GM23338 (cell line): ENCODE data around the gene HCRTR1. TPM values are rescaled to one million over a fixed set of nuclear protein-coding genes. Genes with fewer than 3 reads are reported as not detected.

Experiments used
- ATAC-seq: fragments of 200-7000 bp; cut with Tn5 transposase; 3 replicates; pipeline ENCODE4 v1.9.1; 2020
- DNase-seq: peaks from one replicate; pipeline ENCODE4 v3.0.0-alpha.2; 2015; ENCODE audit warnings: low spot score
- H2AFZ ChIP-seq: fragments of 200-600 bp; sonication (generic); 2 replicates; pipeline ENCODE4 v1.8.0; 2016; ENCODE audit warnings: antibody characterized with exemption, mild to moderate bottlenecking, moderate library complexity
- H3F3A ChIP-seq: fragments of 200-600 bp; sonication (generic); replicated peaks from 2 replicates; pipeline ENCODE4 v1.8.0; 2017; ENCODE audit warnings: antibody characterized with exemption, mixed run types, low read depth
- H3K27ac ChIP-seq: fragments of 200-600 bp; sonication (generic); 2 replicates; pipeline ENCODE4 v1.6.1; 2016; ENCODE audit warnings: low read depth
- H3K27me3 ChIP-seq: fragments of 200-600 bp; sonication (generic); 2 replicates; pipeline ENCODE4 v1.8.0; 2016; ENCODE audit warnings: mild to moderate bottlenecking, mixed run types, moderate library complexity; ENCODE audit not compliant: insufficient read depth
- H3K36me3 ChIP-seq: fragments of 200-600 bp; sonication (generic); 2 replicates; pipeline ENCODE4 v1.8.0; 2016; ENCODE audit warnings: mild to moderate bottlenecking; ENCODE audit not compliant: insufficient read depth
- H3K4me1 ChIP-seq: fragments of 200-600 bp; sonication (generic); 2 replicates; pipeline ENCODE4 v1.8.0; 2016; ENCODE audit warnings: mild to moderate bottlenecking, moderate library complexity; ENCODE audit not compliant: insufficient read depth
- H3K4me2 ChIP-seq: fragments of 200-600 bp; sonication (generic); 2 replicates; pipeline ENCODE4 v1.7.1; 2017; ENCODE audit warnings: mixed run types
- H3K4me3 ChIP-seq: fragments of 200-600 bp; sonication (generic); 2 replicates; pipeline ENCODE4 v1.6.1; 2016; ENCODE audit warnings: mixed run types
- H3K79me2 ChIP-seq: fragments of 200-600 bp; sonication (generic); replicated peaks from 2 replicates; pipeline ENCODE4 v1.8.0; 2017; ENCODE audit warnings: mild to moderate bottlenecking; ENCODE audit not compliant: insufficient read depth
- H3K9me2 ChIP-seq: fragments of 200-600 bp; sonication (generic); 2 replicates; pipeline ENCODE4 v1.8.0; 2017; ENCODE audit not compliant: insufficient read depth
- H4K20me1 ChIP-seq: fragments of 200-600 bp; sonication (generic); replicated peaks from 2 replicates; pipeline ENCODE4 v1.8.0; 2017; ENCODE audit warnings: mild to moderate bottlenecking; ENCODE audit not compliant: insufficient read depth
- H3K27ac Mint-ChIP-seq: 2 replicates; pipeline ENCODE4 v1.8.0; 2020; ENCODE audit warnings: inconsistent platforms, mild to moderate bottlenecking, moderate library complexity, mixed read lengths
- H3K27me3 Mint-ChIP-seq: 3 replicates; pipeline ENCODE4 v1.8.0; 2022; ENCODE audit warnings: low read depth, mild to moderate bottlenecking, moderate library complexity, mixed read lengths, inconsistent platforms; ENCODE audit not compliant: insufficient read depth, poor library complexity
- H3K36me3 Mint-ChIP-seq: 3 replicates; pipeline ENCODE4 v1.8.0; 2021; ENCODE audit warnings: low read depth, mild to moderate bottlenecking, inconsistent platforms, moderate library complexity, mixed read lengths
- H3K4me1 Mint-ChIP-seq: 3 replicates; pipeline ENCODE4 v1.8.0; 2020; ENCODE audit warnings: mild to moderate bottlenecking, inconsistent platforms, mixed read lengths
- H3K4me3 Mint-ChIP-seq: 3 replicates; pipeline ENCODE4 v1.8.0; 2021; ENCODE audit warnings: moderate library complexity, mild to moderate bottlenecking, inconsistent platforms, mixed read lengths
- H3K9me3 Mint-ChIP-seq: 3 replicates; pipeline ENCODE4 v1.8.0; 2020; ENCODE audit warnings: moderate library complexity, mild to moderate bottlenecking, inconsistent platforms, mixed read lengths
- EZH2 ChIP-seq: fragments of 200-600 bp; sonication (generic); IDR thresholded peaks from one replicate; pipeline ENCODE4 v1.8.0; 2017; ENCODE audit warnings: antibody characterized with exemption, mild to moderate bottlenecking, low read depth; ENCODE audit not compliant: unreplicated experiment
- EZH2phosphoT487 ChIP-seq: fragments of 200-600 bp; sonication (generic); IDR thresholded peaks from one replicate; pipeline ENCODE4 v1.8.1; 2018; ENCODE audit warnings: antibody characterized with exemption; ENCODE audit not compliant: unreplicated experiment
- JUNB ChIP-seq: IDR thresholded peaks from one replicate; pipeline ENCODE4 v1.6.1; 2016; ENCODE audit warnings: antibody characterized with exemption; ENCODE audit not compliant: unreplicated experiment
- NANOG ChIP-seq: IDR thresholded peaks from 2 replicates; pipeline ENCODE4 v1.6.1; 2016; ENCODE audit warnings: antibody characterized with exemption, borderline replicate concordance
- POLR2AphosphoS5 ChIP-seq: IDR thresholded peaks from 2 replicates; pipeline ENCODE4 v1.6.1; 2016; ENCODE audit warnings: antibody characterized with exemption, low read depth
- STAT1 ChIP-seq: IDR thresholded peaks from one replicate; pipeline ENCODE4 v1.6.1; 2016; ENCODE audit warnings: antibody characterized with exemption; ENCODE audit not compliant: unreplicated experiment
- ZNF114 ChIP-seq: fragments of 250-450 bp; sonication (Bioruptor Pico); IDR thresholded peaks from 2 replicates; pipeline ENCODE4 v1.5.0; 2020; ENCODE audit warnings: mild to moderate bottlenecking, moderate library complexity
- ZNF331 ChIP-seq: fragments of 250-450 bp; sonication (Bioruptor Pico); IDR thresholded peaks from 2 replicates; pipeline ENCODE4 v1.5.0; 2020; ENCODE audit warnings: low read depth, mild to moderate bottlenecking, moderate library complexity
- polyA plus RNA-seq: library from polyadenylated mRNA; unstranded; fragments of >200 nt; fragmentation: Nextera tagmentation; extraction: Ambion mirVana; gene quantifications from 2 replicates; pipeline ENCODE4 v1.2.1, GENCODE V29; 2016
- total RNA-seq: library from RNA; depleted of rRNA; stranded (reverse); fragments of >200 nt; shearing (Covaris generic); gene quantifications from 2 replicates; pipeline ENCODE4 v1.2.3, GENCODE V29; 2014
- TF ChIP-seq, protein P1 (sequence below), 2 experiments: fragments of 200-600 bp in 1 of 2; sonication (generic) in 1 of 2; conservative IDR thresholded peaks; 2 replicates each; pipeline versions ENCODE4 v1.5.1 to v1.6.1; 2016 to 2017; ENCODE audit warnings: antibody characterized with exemption in 2 of 2, low read depth in 2 of 2, mild to moderate bottlenecking in 2 of 2, moderate library complexity in 1 of 2
- TF ChIP-seq, protein P2 (sequence below): IDR thresholded peaks from 2 replicates; pipeline ENCODE4 v1.6.1; 2016; ENCODE audit warnings: antibody characterized with exemption
- TF ChIP-seq, protein P3 (sequence below): fragments of 250-450 bp; sonication (Bioruptor Pico); IDR thresholded peaks from 2 replicates; pipeline ENCODE4 v1.5.0; 2020; ENCODE audit warnings: mild to moderate bottlenecking, moderate library complexity

The HCRTR1 gene
- total and polyA plus RNA-seq, 2 experiments from 2014 or later: 0.15 to 1.0 TPM

DNA sequence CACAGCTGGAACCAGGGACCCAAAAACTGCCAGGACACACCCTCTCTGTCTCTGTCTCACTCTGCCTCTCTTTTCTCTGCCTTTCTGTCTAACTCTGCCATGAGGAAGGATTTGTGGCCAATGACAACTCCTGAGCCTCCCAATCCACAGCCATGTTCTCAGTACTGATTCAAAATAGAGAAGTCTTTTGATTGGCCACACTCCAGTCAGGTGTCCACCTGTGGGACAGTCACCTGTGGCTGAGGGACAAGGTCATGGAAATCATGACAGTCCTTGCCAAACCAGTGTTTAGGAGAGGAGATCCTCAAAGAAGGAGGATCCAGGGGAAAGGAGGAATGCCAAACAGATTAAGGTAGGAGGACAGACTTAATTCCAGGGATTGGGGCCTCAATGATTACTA is 25.4 kb upstream of the HCRTR1 start:
- Histone ChIP-seq H3K4me2 (no peak overlapping the region), H2AFZ (0 out of 2 replicates have a peak overlapping the region, but pooled peaks have one; percentile 32), H3K27ac (no peak overlapping the region), H3K27me3 (peaks cover 17% of the 10 kb centered on the region), H3F3A (peaks cover 5% of the 10 kb centered on the region), H3K4me3 (no peak overlapping the region), H3K79me2 (no peaks in the 10 kb centered on the region), H3K4me1 (peaks cover 17% of the 10 kb centered on the region), H3K9me2 (no peaks in the 10 kb centered on the region), H4K20me1 (peaks cover 4% of the 10 kb centered on the region; the same call in 1 of the 2 replicates), H3K36me3 (no peaks in the 10 kb centered on the region)
- DNase-seq: no peak
- peaks cover 17% of the 10 kb centered on the region for H3K27me3 Mint-ChIP-seq
- no peaks in the 10 kb centered on the region for H3K9me3 Mint-ChIP-seq
- TF ChIP-seq STAT1 (no peak), ZNF331 (CRISPR knock-in tag) (no peak), EZH2 (no peak), POLR2AphosphoS5 (no peak), JUNB (no peak), NANOG (no peak), EZH2phosphoT487 (no peak)
- TF ChIP-seq, protein P1, sequence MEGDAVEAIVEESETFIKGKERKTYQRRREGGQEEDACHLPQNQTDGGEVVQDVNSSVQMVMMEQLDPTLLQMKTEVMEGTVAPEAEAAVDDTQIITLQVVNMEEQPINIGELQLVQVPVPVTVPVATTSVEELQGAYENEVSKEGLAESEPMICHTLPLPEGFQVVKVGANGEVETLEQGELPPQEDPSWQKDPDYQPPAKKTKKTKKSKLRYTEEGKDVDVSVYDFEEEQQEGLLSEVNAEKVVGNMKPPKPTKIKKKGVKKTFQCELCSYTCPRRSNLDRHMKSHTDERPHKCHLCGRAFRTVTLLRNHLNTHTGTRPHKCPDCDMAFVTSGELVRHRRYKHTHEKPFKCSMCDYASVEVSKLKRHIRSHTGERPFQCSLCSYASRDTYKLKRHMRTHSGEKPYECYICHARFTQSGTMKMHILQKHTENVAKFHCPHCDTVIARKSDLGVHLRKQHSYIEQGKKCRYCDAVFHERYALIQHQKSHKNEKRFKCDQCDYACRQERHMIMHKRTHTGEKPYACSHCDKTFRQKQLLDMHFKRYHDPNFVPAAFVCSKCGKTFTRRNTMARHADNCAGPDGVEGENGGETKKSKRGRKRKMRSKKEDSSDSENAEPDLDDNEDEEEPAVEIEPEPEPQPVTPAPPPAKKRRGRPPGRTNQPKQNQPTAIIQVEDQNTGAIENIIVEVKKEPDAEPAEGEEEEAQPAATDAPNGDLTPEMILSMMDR (conservative IDR thresholded peaks at IDR 0.05; ENCODE audit: low read depth in 2 of 2): no peak
- H3K4me3 Mint-ChIP-seq: no peak overlapping the region
- no peak overlapping the region for H3K27ac Mint-ChIP-seq
- no peaks in the 10 kb centered on the region for H3K36me3 Mint-ChIP-seq
- peaks cover 23% of the 10 kb centered on the region for H3K4me1 Mint-ChIP-seq
- no peak for ATAC-seq

DNA sequence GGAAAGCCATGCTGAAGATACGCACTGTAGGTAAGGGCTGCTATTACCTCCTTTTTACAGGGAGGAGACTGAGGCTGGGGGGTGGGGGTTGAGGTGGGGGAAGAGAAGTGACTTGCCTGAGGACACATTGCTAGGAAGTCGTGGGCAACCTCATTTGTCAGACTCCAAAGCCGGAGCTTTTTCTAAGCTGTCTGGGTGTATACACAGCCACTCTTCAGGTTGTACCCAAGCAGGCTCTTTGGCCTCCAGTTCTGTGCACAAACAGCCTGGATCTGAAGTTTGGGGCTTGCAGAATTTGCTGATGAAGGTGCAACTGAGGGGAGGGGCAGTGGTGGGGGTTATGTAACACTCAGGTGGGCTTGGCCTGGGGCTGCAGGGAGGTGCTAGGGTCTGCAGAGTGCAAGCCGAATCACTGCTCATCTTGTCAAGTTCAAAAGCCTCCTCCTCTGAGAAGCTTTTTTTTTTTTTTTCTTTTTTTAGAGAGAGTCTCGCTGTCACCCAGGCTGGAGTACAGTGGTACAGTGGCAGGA is 24.3 kb upstream of the HCRTR1 start:
- H3K27me3 ChIP-seq: peaks cover 15% of the 10 kb centered on the region
- TF ChIP-seq NANOG (no peak), ZNF114 (no peak)
- TF ChIP-seq, protein P2, sequence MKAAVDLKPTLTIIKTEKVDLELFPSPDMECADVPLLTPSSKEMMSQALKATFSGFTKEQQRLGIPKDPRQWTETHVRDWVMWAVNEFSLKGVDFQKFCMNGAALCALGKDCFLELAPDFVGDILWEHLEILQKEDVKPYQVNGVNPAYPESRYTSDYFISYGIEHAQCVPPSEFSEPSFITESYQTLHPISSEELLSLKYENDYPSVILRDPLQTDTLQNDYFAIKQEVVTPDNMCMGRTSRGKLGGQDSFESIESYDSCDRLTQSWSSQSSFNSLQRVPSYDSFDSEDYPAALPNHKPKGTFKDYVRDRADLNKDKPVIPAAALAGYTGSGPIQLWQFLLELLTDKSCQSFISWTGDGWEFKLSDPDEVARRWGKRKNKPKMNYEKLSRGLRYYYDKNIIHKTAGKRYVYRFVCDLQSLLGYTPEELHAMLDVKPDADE: no peak
- TF ChIP-seq, protein P3, sequence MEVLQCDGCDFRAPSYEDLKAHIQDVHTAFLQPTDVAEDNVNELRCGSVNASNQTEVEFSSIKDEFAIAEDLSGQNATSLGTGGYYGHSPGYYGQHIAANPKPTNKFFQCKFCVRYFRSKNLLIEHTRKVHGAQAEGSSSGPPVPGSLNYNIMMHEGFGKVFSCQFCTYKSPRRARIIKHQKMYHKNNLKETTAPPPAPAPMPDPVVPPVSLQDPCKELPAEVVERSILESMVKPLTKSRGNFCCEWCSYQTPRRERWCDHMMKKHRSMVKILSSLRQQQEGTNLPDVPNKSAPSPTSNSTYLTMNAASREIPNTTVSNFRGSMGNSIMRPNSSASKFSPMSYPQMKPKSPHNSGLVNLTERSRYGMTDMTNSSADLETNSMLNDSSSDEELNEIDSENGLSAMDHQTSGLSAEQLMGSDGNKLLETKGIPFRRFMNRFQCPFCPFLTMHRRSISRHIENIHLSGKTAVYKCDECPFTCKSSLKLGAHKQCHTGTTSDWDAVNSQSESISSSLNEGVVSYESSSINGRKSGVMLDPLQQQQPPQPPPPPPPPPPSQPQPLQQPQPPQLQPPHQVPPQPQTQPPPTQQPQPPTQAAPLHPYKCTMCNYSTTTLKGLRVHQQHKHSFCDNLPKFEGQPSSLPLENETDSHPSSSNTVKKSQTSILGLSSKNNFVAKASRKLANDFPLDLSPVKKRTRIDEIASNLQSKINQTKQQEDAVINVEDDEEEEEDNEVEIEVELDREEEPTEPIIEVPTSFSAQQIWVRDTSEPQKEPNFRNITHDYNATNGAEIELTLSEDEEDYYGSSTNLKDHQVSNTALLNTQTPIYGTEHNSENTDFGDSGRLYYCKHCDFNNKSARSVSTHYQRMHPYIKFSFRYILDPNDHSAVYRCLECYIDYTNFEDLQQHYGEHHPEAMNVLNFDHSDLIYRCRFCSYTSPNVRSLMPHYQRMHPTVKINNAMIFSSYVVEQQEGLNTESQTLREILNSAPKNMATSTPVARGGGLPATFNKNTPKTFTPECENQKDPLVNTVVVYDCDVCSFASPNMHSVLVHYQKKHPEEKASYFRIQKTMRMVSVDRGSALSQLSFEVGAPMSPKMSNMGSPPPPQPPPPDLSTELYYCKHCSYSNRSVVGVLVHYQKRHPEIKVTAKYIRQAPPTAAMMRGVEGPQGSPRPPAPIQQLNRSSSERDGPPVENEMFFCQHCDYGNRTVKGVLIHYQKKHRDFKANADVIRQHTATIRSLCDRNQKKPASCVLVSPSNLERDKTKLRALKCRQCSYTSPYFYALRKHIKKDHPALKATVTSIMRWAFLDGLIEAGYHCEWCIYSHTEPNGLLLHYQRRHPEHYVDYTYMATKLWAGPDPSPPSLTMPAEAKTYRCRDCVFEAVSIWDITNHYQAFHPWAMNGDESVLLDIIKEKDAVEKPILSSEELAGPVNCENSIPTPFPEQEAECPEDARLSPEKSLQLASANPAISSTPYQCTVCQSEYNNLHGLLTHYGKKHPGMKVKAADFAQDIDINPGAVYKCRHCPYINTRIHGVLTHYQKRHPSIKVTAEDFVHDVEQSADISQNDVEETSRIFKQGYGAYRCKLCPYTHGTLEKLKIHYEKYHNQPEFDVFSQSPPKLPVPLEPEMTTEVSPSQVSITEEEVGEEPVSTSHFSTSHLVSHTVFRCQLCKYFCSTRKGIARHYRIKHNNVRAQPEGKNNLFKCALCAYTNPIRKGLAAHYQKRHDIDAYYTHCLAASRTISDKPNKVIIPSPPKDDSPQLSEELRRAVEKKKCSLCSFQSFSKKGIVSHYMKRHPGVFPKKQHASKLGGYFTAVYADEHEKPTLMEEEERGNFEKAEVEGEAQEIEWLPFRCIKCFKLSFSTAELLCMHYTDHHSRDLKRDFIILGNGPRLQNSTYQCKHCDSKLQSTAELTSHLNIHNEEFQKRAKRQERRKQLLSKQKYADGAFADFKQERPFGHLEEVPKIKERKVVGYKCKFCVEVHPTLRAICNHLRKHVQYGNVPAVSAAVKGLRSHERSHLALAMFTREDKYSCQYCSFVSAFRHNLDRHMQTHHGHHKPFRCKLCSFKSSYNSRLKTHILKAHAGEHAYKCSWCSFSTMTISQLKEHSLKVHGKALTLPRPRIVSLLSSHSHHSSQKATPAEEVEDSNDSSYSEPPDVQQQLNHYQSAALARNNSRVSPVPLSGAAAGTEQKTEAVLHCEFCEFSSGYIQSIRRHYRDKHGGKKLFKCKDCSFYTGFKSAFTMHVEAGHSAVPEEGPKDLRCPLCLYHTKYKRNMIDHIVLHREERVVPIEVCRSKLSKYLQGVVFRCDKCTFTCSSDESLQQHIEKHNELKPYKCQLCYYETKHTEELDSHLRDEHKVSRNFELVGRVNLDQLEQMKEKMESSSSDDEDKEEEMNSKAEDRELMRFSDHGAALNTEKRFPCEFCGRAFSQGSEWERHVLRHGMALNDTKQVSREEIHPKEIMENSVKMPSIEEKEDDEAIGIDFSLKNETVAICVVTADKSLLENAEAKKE (CRISPR knock-in tag): no peak
- TF ChIP-seq, protein P1 (conservative IDR thresholded peaks at IDR 0.05; ENCODE audit: low read depth in 2 of 2): no peak

More for the DNA sequence above, 24.3 kb upstream of the HCRTR1 start:
- Histone ChIP-seq H3K4me1 (peaks cover 8% of the 10 kb centered on the region; the same call in 1 of the 2 replicates), H3F3A (peaks cover 3% of the 10 kb centered on the region; the same call in 1 of the 2 replicates), H4K20me1 (no peaks in the 10 kb centered on the region), H3K27ac (no peak overlapping the region), H3K4me3 (no peak overlapping the region), H3K4me2 (no peak overlapping the region), H2AFZ (no peak overlapping the region), H3K9me2 (no peaks in the 10 kb centered on the region), H3K79me2 (no peaks in the 10 kb centered on the region), H3K36me3 (no peaks in the 10 kb centered on the region)
- Mint-ChIP-seq H3K27me3 (peaks cover 10% of the 10 kb centered on the region), H3K36me3 (no peaks in the 10 kb centered on the region), H3K4me3 (no peak overlapping the region), H3K9me3 (no peaks in the 10 kb centered on the region), H3K27ac (no peak overlapping the region), H3K4me1 (peaks cover 16% of the 10 kb centered on the region)
- no peak for DNase-seq
- no peak for ATAC-seq
